Osteocyte (in vitro differentiated cells): ENCODE measurements around the gene NTNG1. TPM values are rescaled to one million over a fixed set of nuclear protein-coding genes. Genes with fewer than 3 reads are reported as not detected.

Experiments used
- DNase-seq: peaks from one replicate; pipeline ENCODE4 v3.0.0; 2021; ENCODE audit warnings: mixed read lengths; ENCODE audit not compliant: unreplicated experiment; ENCODE audit errors: extremely low spot score
- H3K27ac Mint-ChIP-seq: one replicate; pipeline ENCODE4 v1.8.0; 2021; ENCODE audit warnings: mild to moderate bottlenecking, mixed read lengths; ENCODE audit not compliant: unreplicated experiment
- H3K27me3 Mint-ChIP-seq: one replicate; pipeline ENCODE4 v1.8.0; 2021; ENCODE audit warnings: mixed read lengths; ENCODE audit not compliant: unreplicated experiment
- H3K36me3 Mint-ChIP-seq: one replicate; pipeline ENCODE4 v1.8.0; 2021; ENCODE audit warnings: mixed read lengths; ENCODE audit not compliant: unreplicated experiment
- H3K4me1 Mint-ChIP-seq: one replicate; pipeline ENCODE4 v1.8.0; 2021; ENCODE audit warnings: mixed read lengths; ENCODE audit not compliant: unreplicated experiment
- H3K4me3 Mint-ChIP-seq: one replicate; pipeline ENCODE4 v1.8.0; 2021; ENCODE audit warnings: mild to moderate bottlenecking, moderate library complexity, mixed read lengths; ENCODE audit not compliant: unreplicated experiment
- H3K9me3 Mint-ChIP-seq: one replicate; pipeline ENCODE4 v1.8.0; 2021; ENCODE audit warnings: mixed read lengths; ENCODE audit not compliant: unreplicated experiment
- total RNA-seq: library from RNA; stranded (reverse); gene quantifications from 2 replicates; pipeline ENCODE4 v1.2.1, GENCODE V29; 2021
- TF ChIP-seq, protein P1 (sequence below): fragments of 200-600 bp; sonication (generic); IDR thresholded peaks from 2 replicates; pipeline ENCODE4 v1.5.0; 2021; ENCODE audit warnings: antibody characterized with exemption, mild to moderate bottlenecking, moderate library complexity

The NTNG1 gene
- total RNA-seq, 1 donor from 2014 or later: not detected

DNA sequence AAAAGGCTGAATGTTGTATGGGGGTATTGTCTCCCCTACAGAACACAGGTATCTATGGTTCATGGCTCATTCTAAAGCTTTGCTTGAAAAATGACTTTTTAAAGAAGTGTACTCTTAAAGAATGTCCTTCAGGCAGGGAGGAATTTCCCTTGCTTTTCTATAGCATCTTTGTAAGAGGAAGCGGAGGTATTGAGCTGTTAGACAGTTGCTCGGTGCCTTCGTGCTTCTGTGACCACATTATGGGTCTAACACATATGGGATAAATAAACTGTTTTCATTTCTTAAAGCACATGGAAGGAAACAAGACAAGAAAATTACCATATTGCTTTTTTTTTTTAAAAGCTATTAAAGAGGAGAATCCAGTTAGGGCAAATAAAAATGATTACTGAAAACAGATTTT lies 182.9 kb downstream of the NTNG1 start:
- Mint-ChIP-seq H3K27me3 (no peaks in the 10 kb centered on the region), H3K36me3 (no peaks in the 10 kb centered on the region), H3K4me1 (no peaks in the 10 kb centered on the region), H3K4me3 (no peak overlapping the region), H3K9me3 (no peaks in the 10 kb centered on the region), H3K27ac (no peak overlapping the region)
- DNase-seq: no peak
- TF ChIP-seq, protein P1, sequence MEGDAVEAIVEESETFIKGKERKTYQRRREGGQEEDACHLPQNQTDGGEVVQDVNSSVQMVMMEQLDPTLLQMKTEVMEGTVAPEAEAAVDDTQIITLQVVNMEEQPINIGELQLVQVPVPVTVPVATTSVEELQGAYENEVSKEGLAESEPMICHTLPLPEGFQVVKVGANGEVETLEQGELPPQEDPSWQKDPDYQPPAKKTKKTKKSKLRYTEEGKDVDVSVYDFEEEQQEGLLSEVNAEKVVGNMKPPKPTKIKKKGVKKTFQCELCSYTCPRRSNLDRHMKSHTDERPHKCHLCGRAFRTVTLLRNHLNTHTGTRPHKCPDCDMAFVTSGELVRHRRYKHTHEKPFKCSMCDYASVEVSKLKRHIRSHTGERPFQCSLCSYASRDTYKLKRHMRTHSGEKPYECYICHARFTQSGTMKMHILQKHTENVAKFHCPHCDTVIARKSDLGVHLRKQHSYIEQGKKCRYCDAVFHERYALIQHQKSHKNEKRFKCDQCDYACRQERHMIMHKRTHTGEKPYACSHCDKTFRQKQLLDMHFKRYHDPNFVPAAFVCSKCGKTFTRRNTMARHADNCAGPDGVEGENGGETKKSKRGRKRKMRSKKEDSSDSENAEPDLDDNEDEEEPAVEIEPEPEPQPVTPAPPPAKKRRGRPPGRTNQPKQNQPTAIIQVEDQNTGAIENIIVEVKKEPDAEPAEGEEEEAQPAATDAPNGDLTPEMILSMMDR: no peak

DNA sequence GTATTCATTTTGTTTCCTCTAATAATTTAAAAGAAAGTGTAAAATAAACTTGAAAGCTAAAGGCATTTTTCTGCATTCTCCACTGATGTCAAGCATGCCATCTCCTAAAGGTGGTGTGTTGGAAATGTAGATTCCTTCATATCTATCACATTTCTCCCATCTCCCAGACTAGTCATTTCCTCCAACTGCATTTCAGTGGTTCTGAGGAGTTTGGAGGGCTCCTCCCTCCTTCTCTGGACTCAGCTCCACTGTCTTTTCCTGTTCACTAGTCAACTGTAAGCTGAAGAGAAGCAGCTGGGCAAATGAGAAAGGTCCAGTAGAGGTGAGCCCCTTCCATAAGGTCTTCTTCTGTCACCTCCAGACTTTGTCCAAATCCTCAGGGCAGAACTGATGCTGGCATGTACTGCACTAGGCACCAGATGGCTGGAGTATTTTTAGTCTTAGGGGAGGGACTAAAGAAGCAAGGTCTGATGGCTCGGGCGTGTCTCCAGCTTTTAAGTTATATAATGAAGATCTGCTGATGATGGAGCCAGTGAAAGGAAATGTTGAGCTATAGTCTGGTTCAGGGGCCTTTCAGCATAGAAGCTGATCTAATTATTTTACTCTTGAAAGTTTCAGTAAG lies 186.1 kb downstream of the NTNG1 start:
- H3K36me3 Mint-ChIP-seq: no peaks in the 10 kb centered on the region
- H3K4me1 Mint-ChIP-seq: no peaks in the 10 kb centered on the region
- no peak overlapping the region for H3K4me3 Mint-ChIP-seq
- DNase-seq: no peak
- H3K27me3 Mint-ChIP-seq: no peaks in the 10 kb centered on the region
- TF ChIP-seq, protein P1: no peak
- no peaks in the 10 kb centered on the region for H3K9me3 Mint-ChIP-seq
- H3K27ac Mint-ChIP-seq: no peak overlapping the region

DNA sequence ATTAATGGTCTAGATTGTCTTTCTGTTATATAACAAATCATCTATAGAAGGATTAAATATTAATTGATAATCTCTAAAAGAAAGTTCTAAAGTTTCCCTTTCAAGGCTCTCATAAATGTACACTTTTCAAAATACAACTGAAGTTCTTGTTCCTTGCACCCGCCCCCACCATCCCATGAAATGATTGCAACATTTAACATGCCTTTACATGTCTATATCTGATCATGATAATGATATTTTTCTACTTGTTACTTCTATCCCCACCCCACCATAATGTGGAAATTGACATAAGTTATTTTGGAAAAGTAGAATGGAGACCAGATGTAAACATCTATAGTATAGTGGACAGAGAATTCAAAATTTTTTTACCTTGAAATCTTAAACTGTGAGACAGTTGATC lies 186.6 kb downstream of the NTNG1 start:
- Mint-ChIP-seq H3K27ac (no peak overlapping the region), H3K27me3 (no peaks in the 10 kb centered on the region), H3K9me3 (no peaks in the 10 kb centered on the region), H3K36me3 (no peaks in the 10 kb centered on the region), H3K4me1 (no peaks in the 10 kb centered on the region), H3K4me3 (no peak overlapping the region)
- TF ChIP-seq, protein P1: no peak
- no peak for DNase-seq

DNA sequence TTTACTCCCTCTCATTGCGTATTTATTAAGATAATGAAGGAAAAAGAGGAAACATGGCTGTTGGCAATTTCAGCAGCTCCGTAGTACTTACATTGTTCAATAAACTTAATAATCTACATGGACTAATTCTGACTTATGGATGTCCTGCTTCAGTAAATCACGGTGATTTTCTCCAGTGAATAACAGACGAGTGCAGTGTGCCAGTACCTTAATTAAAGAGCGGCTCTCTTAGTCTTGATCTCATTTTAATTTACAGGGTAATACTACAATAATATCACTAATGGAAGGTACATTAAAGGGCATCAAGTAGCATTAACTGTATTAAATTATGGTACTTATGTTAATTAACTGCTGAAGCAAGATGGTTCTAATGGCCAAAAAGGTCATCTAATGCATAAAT lies 187.2 kb downstream of the NTNG1 start:
- no peak for DNase-seq
- Mint-ChIP-seq H3K36me3 (no peaks in the 10 kb centered on the region), H3K27ac (no peak overlapping the region), H3K9me3 (no peaks in the 10 kb centered on the region), H3K27me3 (no peaks in the 10 kb centered on the region), H3K4me3 (no peak overlapping the region), H3K4me1 (no peaks in the 10 kb centered on the region)
- TF ChIP-seq, protein P1: no peak

DNA sequence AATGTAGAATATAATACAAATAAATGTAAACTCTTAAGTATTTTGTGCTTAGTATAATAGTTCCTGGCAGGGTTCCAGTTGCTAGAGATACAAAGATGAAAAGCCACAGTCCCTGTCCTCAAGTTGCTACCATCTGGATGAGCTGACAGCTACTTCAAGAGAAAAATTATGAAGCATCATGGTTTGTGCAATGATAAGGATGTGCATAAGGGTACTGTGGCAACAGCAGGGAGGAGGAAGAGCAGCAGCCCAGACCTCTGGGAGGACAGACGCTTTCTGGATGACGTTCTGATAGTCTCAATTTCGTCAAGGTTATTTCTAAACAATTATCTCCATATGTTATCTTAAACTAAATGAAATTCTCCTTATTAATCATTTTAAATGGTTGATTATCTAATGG lies 198.9 kb downstream of the NTNG1 start:
- no peaks in the 10 kb centered on the region for H3K4me1 Mint-ChIP-seq
- DNase-seq: no peak
- no peaks in the 10 kb centered on the region for H3K36me3 Mint-ChIP-seq
- no peaks in the 10 kb centered on the region for H3K27me3 Mint-ChIP-seq
- no peaks in the 10 kb centered on the region for H3K9me3 Mint-ChIP-seq
- no peak overlapping the region for H3K4me3 Mint-ChIP-seq
- H3K27ac Mint-ChIP-seq: no peak overlapping the region
- TF ChIP-seq, protein P1: no peak
